ENCODE results near the gene WDR1. TPM values are rescaled to one million over a fixed set of nuclear protein-coding genes. Genes with fewer than 3 reads are reported as not detected.
A peak's percentile ranks its signal among the peaks of the same experiment; 100 is the strongest.

Gene WDR1
- total and polyA plus RNA-seq, 2 of the 13 experiments (the other 11 are each of a cell fraction or from before 2014, with no cell fraction given), result 106 to 198 TPM

GRCh38 chr4:10116569-10117358 is at the start of gene WDR1 (continued):
- no peak for TF ChIP-seq FOXO4 (CRISPR knock-in tag; conservative IDR thresholded peaks at IDR 0.05)
- no peak for TF ChIP-seq SSRP1 (CRISPR knock-in tag; IDR thresholded peaks at IDR 0.05)
- 0 out of 2 replicates have a peak, but pooled peaks have one; percentile 47 for TF ChIP-seq ZNF510 (CRISPR knock-in tag; IDR thresholded peaks at IDR 0.05; ENCODE audit: low read depth)
- TF ChIP-seq SMC3 (IDR thresholded peaks at IDR 0.05; ENCODE audit: low read length), result no peak
- no peak for TF ChIP-seq ZBTB20 (CRISPR knock-in tag; IDR thresholded peaks at IDR 0.05; ENCODE audit: borderline replicate concordance, low read depth)
- TF ChIP-seq CREM (IDR thresholded peaks at IDR 0.05), result peak; percentile 83
- TF ChIP-seq CREM (CRISPR knock-in tag; IDR thresholded peaks at IDR 0.05), result no peak
- no peak for TF ChIP-seq HIC2 (CRISPR knock-in tag; IDR thresholded peaks at IDR 0.05; ENCODE audit: low read depth)
- TF ChIP-seq BCL6 (CRISPR knock-in tag; IDR thresholded peaks at IDR 0.05), result peak; percentile 27; the same call in 1 of the 2 replicates
- TF ChIP-seq HMGA1 (CRISPR knock-in tag; conservative IDR thresholded peaks at IDR 0.05), result no peak
